Smooth muscle cell (in vitro differentiated cells): ENCODE data around the gene VANGL2. TPM values are rescaled to one million over a fixed set of nuclear protein-coding genes. Genes with fewer than 3 reads are reported as not detected.

Experiments
- DNase-seq: peaks from one replicate; lab custom pipeline; 2025; ENCODE audit not compliant: unreplicated experiment; lab: John Stamatoyannopoulos, UW
- H2AFZ ChIP-seq: fragments of 200-600 bp; sonication (generic); 2 replicates; pipeline ENCODE4 v1.6.0; 2016; ENCODE audit warnings: antibody characterized with exemption, low read depth, mild to moderate bottlenecking
- H3F3A ChIP-seq: fragments of 200-600 bp; sonication (generic); 2 replicates; pipeline ENCODE4 v1.6.0; 2017; ENCODE audit warnings: antibody characterized with exemption, low read depth
- H3K27ac ChIP-seq: fragments of 200-600 bp; sonication (generic); 2 replicates; pipeline ENCODE4 v1.5.1; 2016; ENCODE audit warnings: low read depth, mild to moderate bottlenecking
- H3K27me3 ChIP-seq: fragments of 200-600 bp; sonication (generic); 2 replicates; pipeline ENCODE4 v1.6.1; 2016; ENCODE audit warnings: low read depth, mild to moderate bottlenecking
- H3K36me3 ChIP-seq: fragments of 200-600 bp; sonication (generic); 2 replicates; pipeline ENCODE4 v1.5.1; 2016; ENCODE audit warnings: low read depth
- H3K4me1 ChIP-seq: fragments of 200-600 bp; sonication (generic); 2 replicates; pipeline ENCODE4 v1.5.1; 2016; ENCODE audit warnings: low read depth
- H3K4me2 ChIP-seq: fragments of 200-600 bp; sonication (generic); 2 replicates; pipeline ENCODE4 v1.6.0; 2016; ENCODE audit warnings: mild to moderate bottlenecking
- H3K4me3 ChIP-seq: fragments of 200-600 bp; sonication (generic); 2 replicates; pipeline ENCODE4 v1.5.1; 2016; ENCODE audit warnings: mild to moderate bottlenecking
- H3K79me2 ChIP-seq: fragments of 200-600 bp; sonication (generic); 2 replicates; pipeline ENCODE4 v1.6.0; 2016; ENCODE audit warnings: low read depth, mild to moderate bottlenecking
- H3K9ac ChIP-seq: fragments of 200-600 bp; sonication (generic); 2 replicates; pipeline ENCODE4 v1.6.0; 2016; ENCODE audit warnings: low read depth
- H3K9me3 ChIP-seq: fragments of 200-600 bp; sonication (generic); replicated peaks from 2 replicates; pipeline ENCODE4 v1.5.1; 2016; ENCODE audit warnings: low read depth
- H4K20me1 ChIP-seq: fragments of 200-600 bp; sonication (generic); 2 replicates; pipeline ENCODE4 v1.6.0; 2016; ENCODE audit warnings: low read depth
- WGBS: methylation state at CpG from one replicate; pipeline ENCODE4 v1.1.7; 2016; ENCODE audit warnings: low lambda C conversion rate; 5-methylcytosine and 5-hydroxymethylcytosine counted together
- polyA plus RNA-seq: library from polyadenylated mRNA; unstranded; fragments of >200 nt; fragmentation: Nextera tagmentation; extraction: Ambion mirVana; gene quantifications from 2 replicates; pipeline ENCODE4 v1.2.1, GENCODE V29; 2016
- total RNA-seq: library from RNA; depleted of rRNA; stranded (reverse); fragments of >200 nt; gene quantifications from 2 replicates; pipeline ENCODE4 v1.2.3, GENCODE V29; 2014
- TF ChIP-seq, protein P1 (sequence below): fragments of 200-600 bp; sonication (generic); IDR thresholded peaks from 2 replicates; pipeline ENCODE4 v1.5.1; 2017; ENCODE audit warnings: borderline replicate concordance, mild to moderate bottlenecking, antibody characterized with exemption; ENCODE audit not compliant: insufficient read depth, poor library complexity, severe bottlenecking

The VANGL2 gene
- total and polyA plus RNA-seq, 2 experiments from 2014 or later: 7.1 to 12.2 TPM

DNA sequence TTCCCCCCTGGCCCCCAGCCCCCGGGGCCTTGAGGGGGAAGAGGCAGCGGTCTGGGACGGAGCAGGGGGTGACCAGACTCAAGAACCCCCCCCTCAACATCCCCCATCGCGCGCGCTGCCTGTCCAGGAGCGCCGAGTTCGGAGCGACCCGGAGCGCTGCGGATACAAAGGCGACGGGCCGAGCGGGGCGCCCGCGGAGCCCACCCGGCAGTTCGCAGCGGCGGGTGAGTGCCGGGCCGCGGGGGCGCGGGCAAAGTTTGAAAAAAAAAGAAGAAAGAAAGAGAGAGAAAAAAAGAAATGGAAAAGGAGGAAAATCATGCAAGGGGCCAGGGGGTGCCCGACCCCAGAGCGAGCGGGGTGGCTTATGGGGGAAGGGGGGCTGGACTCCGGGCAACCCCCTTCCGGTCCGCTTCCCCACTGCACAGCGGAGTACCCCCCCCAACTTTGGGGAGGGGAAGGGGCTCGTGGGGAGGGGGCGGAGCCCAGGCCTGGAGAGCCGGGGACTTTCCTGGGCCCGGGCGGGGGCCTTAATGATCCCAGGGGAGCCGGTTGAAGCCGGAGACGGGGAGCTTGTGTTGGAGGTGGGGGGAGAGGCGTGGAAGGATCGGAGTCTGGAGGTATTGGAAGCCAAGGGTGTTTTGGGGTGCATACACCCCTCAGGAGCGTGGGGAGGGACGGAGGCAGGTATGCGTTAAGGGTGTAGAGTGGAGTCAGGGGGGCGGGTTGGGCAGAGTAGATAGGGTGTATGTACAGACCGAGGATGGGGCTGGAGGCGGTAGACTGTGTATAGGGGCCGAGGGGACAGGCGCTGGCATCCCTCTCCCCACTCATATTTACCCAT is 502 bp downstream of the VANGL2 start:
- Histone ChIP-seq H3K4me3 (peak overlapping the region; percentile 99), H3K4me2 (peak overlapping the region; percentile 99)

DNA sequence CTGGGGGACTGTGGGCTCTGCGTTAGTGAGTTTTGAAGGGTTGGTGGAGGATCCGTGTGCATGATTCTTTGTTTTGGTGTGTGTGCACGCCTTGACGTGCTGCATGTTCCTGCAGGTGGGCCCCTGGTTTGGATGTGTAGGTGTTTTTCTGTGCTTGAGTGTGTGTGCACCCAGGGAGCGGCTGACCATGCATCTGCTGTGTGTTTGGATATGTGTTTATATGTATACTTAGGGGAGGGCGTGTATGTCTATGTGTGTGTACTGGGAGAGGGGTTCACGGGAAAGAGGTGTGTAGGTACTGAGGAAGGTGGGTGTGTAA is 1.1 kb downstream of the VANGL2 start:
- Histone ChIP-seq H3K79me2 (peaks cover 6% of the 10 kb centered on the region), H3K4me2 (peak overlapping the region; percentile 99), H3K27me3 (no peaks in the 10 kb centered on the region), H3K4me1 (peaks cover 48% of the 10 kb centered on the region), H3K27ac (no peak overlapping the region), H2AFZ (peak overlapping the region; percentile 99), H3K9me3 (no peaks in the 10 kb centered on the region), H3K4me3 (peak overlapping the region; percentile 99), H3K9ac (no peak overlapping the region), H4K20me1 (peaks cover 6% of the 10 kb centered on the region), H3F3A (no peaks in the 10 kb centered on the region), H3K36me3 (no peaks in the 10 kb centered on the region)
- no peak for DNase-seq
- 30% methylated on average over 7 of the region's 7 CpGs for WGBS
- TF ChIP-seq, protein P1, sequence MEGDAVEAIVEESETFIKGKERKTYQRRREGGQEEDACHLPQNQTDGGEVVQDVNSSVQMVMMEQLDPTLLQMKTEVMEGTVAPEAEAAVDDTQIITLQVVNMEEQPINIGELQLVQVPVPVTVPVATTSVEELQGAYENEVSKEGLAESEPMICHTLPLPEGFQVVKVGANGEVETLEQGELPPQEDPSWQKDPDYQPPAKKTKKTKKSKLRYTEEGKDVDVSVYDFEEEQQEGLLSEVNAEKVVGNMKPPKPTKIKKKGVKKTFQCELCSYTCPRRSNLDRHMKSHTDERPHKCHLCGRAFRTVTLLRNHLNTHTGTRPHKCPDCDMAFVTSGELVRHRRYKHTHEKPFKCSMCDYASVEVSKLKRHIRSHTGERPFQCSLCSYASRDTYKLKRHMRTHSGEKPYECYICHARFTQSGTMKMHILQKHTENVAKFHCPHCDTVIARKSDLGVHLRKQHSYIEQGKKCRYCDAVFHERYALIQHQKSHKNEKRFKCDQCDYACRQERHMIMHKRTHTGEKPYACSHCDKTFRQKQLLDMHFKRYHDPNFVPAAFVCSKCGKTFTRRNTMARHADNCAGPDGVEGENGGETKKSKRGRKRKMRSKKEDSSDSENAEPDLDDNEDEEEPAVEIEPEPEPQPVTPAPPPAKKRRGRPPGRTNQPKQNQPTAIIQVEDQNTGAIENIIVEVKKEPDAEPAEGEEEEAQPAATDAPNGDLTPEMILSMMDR: no peak

More for the DNA sequence above, 502 bp downstream of the VANGL2 start:
- H4K20me1 ChIP-seq: peaks cover 6% of the 10 kb centered on the region
- DNase-seq: no peak
- H3K79me2 ChIP-seq: peaks cover 6% of the 10 kb centered on the region
- H3K9ac ChIP-seq: peak overlapping the region; percentile 93
- H3K36me3 ChIP-seq: no peaks in the 10 kb centered on the region
- no peaks in the 10 kb centered on the region for H3K27me3 ChIP-seq
- TF ChIP-seq, protein P1: no peak
- WGBS: 2% methylated on average over 31 of the region's 55 CpGs
- no peaks in the 10 kb centered on the region for H3K9me3 ChIP-seq
- peak overlapping the region; percentile 99 for H2AFZ ChIP-seq
- H3F3A ChIP-seq: no peaks in the 10 kb centered on the region
- H3K4me1 ChIP-seq: peaks cover 48% of the 10 kb centered on the region
- H3K27ac ChIP-seq: no peak overlapping the region

DNA sequence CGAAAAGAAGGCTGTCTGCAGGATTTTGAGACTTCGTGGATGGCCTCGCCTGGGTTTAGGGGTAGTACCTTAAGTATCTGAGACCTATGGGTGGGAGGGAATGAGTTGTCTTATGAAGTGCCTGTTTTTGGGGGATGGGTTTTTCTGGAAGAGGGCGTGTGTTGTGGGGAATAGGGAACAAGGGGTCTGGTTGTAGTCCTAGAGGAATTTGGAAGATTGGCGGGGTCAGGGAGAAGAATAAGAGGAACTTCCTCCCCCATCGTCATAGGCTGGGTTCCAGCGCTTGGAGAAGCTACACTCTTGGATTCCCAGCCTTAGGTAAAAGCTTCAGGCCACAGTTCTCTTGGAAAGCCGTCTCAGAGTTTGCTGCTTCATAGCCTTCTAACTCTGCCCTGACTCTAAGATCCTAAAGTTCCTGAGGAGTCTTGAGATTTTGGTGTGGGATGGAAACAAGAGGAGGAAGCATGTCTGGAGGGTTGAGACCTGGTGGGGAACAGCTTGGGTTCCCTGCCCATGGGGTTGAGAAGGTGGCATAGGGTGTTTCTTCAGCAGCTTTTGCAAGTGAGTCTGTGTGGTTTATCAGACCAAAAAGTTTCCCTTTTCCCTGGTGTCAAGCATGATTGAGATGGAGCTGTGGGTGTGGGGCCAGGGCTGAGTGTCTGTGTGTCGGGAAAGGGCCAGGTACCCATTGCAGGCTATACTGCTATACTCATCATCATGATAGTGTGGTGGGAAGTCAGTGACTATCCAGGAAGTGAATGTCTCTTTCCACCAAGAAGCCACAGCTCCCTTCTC is 1.8 kb downstream of the VANGL2 start:
- no peak for DNase-seq
- Histone ChIP-seq H3K4me1 (peaks cover 48% of the 10 kb centered on the region), H3K79me2 (peaks cover 6% of the 10 kb centered on the region), H3K4me2 (peak overlapping the region; percentile 99), H2AFZ (no peak overlapping the region), H3K27me3 (no peaks in the 10 kb centered on the region), H3F3A (no peaks in the 10 kb centered on the region), H3K9me3 (no peaks in the 10 kb centered on the region), H3K4me3 (peak overlapping the region; percentile 99), H3K36me3 (no peaks in the 10 kb centered on the region), H3K9ac (no peak overlapping the region), H3K27ac (no peak overlapping the region), H4K20me1 (peaks cover 6% of the 10 kb centered on the region)
- TF ChIP-seq, protein P1: no peak
- 73% methylated on average over 9 of the region's 9 CpGs for WGBS
